OCI-LY1 (cell line): ENCODE data around the gene SLC22A15.
"Not testable (repeated sequence)": the region's sequence is repeated elsewhere in the genome, so short reads cannot be mapped to it uniquely, and the experiment has no call there.

ENCODE experiments used
- H2AFZ ChIP-seq: fragments of 200-600 bp; sonication (generic), shearing (Covaris generic); 2 replicates; pipeline ENCODE4 v1.6.0; 2014; ENCODE audit warnings: antibody characterized with exemption, mild to moderate bottlenecking, low read length
- H3F3A ChIP-seq: fragments of 200-600 bp; sonication (generic), shearing (Covaris generic); 2 replicates; pipeline ENCODE4 v1.6.0; 2014; ENCODE audit warnings: mild to moderate bottlenecking, antibody characterized with exemption, low read length, moderate library complexity; ENCODE audit not compliant: insufficient read depth
- H3K27ac ChIP-seq: fragments of 200-600 bp; sonication (generic); 2 replicates; pipeline ENCODE4 v1.5.1; 2014; ENCODE audit warnings: low read length, mixed run types, mild to moderate bottlenecking, low read depth; ENCODE audit not compliant: poor library complexity, severe bottlenecking
- H3K27me3 ChIP-seq: fragments of 200-600 bp; sonication (generic); 2 replicates; pipeline ENCODE4 v1.6.0; 2014; ENCODE audit warnings: antibody characterized with exemption, mild to moderate bottlenecking, low read length, moderate library complexity; ENCODE audit not compliant: insufficient read depth
- H3K36me3 ChIP-seq: fragments of 200-600 bp; sonication (generic); 2 replicates; pipeline ENCODE4 v1.6.1; 2014; ENCODE audit warnings: mild to moderate bottlenecking, antibody characterized with exemption, low read length, moderate library complexity, mixed read lengths; ENCODE audit not compliant: insufficient read depth
- H3K4me1 ChIP-seq: fragments of 200-600 bp; sonication (generic); 2 replicates; pipeline ENCODE4 v1.5.1; 2014; ENCODE audit warnings: mild to moderate bottlenecking, low read length, moderate library complexity; ENCODE audit not compliant: insufficient read depth, severe bottlenecking
- H3K4me2 ChIP-seq: fragments of 200-600 bp; sonication (generic), shearing (Covaris generic); 2 replicates; pipeline ENCODE4 v1.6.1; 2014; ENCODE audit warnings: low read length
- H3K4me3 ChIP-seq: fragments of 200-600 bp; sonication (generic); 2 replicates; pipeline ENCODE4 v1.5.1; 2014; ENCODE audit warnings: low read length, low read depth, mild to moderate bottlenecking, mixed read lengths; ENCODE audit not compliant: poor library complexity, severe bottlenecking
- H3K79me2 ChIP-seq: fragments of 200-600 bp; shearing (Covaris generic); 2 replicates; pipeline ENCODE4 v1.6.1; 2016; ENCODE audit warnings: mixed run types, low read length, mixed read lengths; ENCODE audit not compliant: insufficient read depth
- H3K9ac ChIP-seq: fragments of 200-600 bp; sonication (generic), shearing (Covaris generic); 2 replicates; pipeline ENCODE4 v1.6.1; 2014; ENCODE audit warnings: mild to moderate bottlenecking, low read length, mixed read lengths
- H3K9me2 ChIP-seq: fragments of 200-600 bp; sonication (generic), shearing (Covaris generic); 2 replicates; pipeline ENCODE4 v1.6.1; 2014; ENCODE audit warnings: low read depth, mild to moderate bottlenecking, low read length, mixed read lengths
- H3K9me3 ChIP-seq: fragments of 200-600 bp; shearing (Covaris generic); 2 replicates; pipeline ENCODE4 v1.6.1; 2014; ENCODE audit warnings: low read length, mixed read lengths
- H4K20me1 ChIP-seq: fragments of 200-600 bp; sonication (generic), shearing (Covaris generic); 2 replicates; pipeline ENCODE4 v1.6.0; 2016; ENCODE audit warnings: mild to moderate bottlenecking, low read length; ENCODE audit not compliant: insufficient read depth
- EZH2 ChIP-seq: fragments of 200-600 bp; sonication (generic), shearing (Covaris generic); IDR thresholded peaks from 2 replicates; pipeline ENCODE4 v1.8.0; 2017; ENCODE audit warnings: borderline replicate concordance, mixed run types, mild to moderate bottlenecking, antibody characterized with exemption, low read length, moderate library complexity, mixed read lengths
- TF ChIP-seq, protein P1 (sequence below): fragments of 200-600 bp; sonication (generic), shearing (Covaris generic); IDR thresholded peaks from 2 replicates; pipeline ENCODE4 v1.5.1; 2017; ENCODE audit warnings: mild to moderate bottlenecking, antibody characterized with exemption, low read length, moderate library complexity, mixed read lengths

The SLC22A15 gene

DNA sequence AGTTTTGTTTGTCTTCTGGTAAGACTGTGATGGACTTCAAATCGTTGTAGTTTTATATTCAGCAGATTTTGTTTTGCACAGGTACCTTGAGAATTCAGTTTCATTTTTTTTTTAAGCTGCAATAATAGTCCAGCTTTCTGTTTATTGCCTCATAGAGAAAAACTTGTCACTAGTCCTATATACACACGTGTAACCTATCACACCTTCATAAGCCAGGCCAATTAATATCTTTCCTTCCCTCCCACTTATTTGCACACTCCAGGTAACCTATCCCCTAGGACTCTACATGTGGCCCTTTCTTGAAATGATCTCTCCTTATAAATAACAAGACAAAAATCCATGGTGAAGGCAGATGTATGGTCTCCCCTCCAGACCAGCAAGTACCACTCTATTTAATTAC is 62.4 kb downstream of the SLC22A15 start:
- H3K27ac ChIP-seq = no peak overlapping the region
- H3K79me2 ChIP-seq = no peaks in the 10 kb centered on the region
- H3K4me2 ChIP-seq = no peak overlapping the region
- no peaks in the 10 kb centered on the region for H3K9me3 ChIP-seq
- H2AFZ ChIP-seq = no peak overlapping the region
- H3K4me1 ChIP-seq = no peaks in the 10 kb centered on the region
- no peaks in the 10 kb centered on the region for H3K36me3 ChIP-seq
- H3F3A ChIP-seq = no peaks in the 10 kb centered on the region
- no peaks in the 10 kb centered on the region for H3K27me3 ChIP-seq
- TF ChIP-seq EZH2 = no peak
- TF ChIP-seq, protein P1, sequence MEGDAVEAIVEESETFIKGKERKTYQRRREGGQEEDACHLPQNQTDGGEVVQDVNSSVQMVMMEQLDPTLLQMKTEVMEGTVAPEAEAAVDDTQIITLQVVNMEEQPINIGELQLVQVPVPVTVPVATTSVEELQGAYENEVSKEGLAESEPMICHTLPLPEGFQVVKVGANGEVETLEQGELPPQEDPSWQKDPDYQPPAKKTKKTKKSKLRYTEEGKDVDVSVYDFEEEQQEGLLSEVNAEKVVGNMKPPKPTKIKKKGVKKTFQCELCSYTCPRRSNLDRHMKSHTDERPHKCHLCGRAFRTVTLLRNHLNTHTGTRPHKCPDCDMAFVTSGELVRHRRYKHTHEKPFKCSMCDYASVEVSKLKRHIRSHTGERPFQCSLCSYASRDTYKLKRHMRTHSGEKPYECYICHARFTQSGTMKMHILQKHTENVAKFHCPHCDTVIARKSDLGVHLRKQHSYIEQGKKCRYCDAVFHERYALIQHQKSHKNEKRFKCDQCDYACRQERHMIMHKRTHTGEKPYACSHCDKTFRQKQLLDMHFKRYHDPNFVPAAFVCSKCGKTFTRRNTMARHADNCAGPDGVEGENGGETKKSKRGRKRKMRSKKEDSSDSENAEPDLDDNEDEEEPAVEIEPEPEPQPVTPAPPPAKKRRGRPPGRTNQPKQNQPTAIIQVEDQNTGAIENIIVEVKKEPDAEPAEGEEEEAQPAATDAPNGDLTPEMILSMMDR = no peak
- H3K9ac ChIP-seq = no peak overlapping the region
- no peak overlapping the region for H3K4me3 ChIP-seq
- no peaks in the 10 kb centered on the region for H4K20me1 ChIP-seq
- H3K9me2 ChIP-seq = no peaks in the 10 kb centered on the region

DNA sequence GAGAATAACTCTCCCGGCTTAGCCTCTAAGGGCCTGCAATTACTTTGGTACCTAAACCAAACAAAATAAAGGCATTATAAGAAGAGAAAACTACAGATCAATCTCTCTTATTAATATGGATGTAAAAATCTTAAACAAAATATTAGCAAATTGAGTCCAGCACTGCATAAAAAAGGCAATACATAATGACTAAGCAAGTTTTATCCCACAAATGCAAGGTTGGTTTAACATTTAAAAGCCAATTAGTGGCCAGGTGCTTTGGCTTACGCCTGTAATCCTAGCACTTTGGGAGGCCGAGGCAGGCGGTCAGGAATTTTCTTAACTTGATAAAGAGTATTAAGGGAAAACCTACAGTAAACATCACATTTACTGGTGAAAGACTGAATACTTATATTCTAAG is 67.8 kb downstream of the SLC22A15 start:
- TF ChIP-seq, protein P1 = no peak
- TF ChIP-seq EZH2 = no peak

DNA sequence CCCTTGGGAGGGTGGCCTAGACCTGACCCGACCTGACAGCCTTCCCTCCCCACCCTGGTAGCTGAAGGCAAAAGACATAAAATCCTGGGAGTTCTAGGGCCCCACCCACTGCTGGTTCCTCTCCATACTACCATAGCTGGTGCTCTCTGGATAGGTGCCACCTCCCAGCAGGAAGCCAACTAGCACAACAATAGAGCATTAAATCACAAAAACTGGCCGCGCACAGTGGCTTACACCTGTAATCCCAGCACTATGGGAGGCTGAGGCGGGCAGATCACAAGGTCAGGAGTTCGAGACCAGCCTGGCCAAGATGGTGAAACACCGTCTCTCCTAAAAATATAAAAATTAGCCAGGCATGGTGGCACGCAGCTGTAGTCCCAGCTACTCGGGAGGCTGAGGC is 70.6 kb downstream of the SLC22A15 start:
- H2AFZ ChIP-seq, H3K4me2 ChIP-seq, H3K9me2 ChIP-seq, H3K36me3 ChIP-seq, H3K27me3 ChIP-seq, H3F3A ChIP-seq, H3K27ac ChIP-seq, H3K4me1 ChIP-seq, H3K9me3 ChIP-seq, H3K79me2 ChIP-seq, H4K20me1 ChIP-seq, H3K4me3 ChIP-seq, H3K9ac ChIP-seq: not testable (repeated sequence)

More for the DNA sequence above, 67.8 kb downstream of the SLC22A15 start:
- H3K9me3 ChIP-seq = no peaks in the 10 kb centered on the region
- H3K27ac ChIP-seq = no peak overlapping the region
- H3K4me1 ChIP-seq = no peaks in the 10 kb centered on the region
- H3F3A ChIP-seq = no peaks in the 10 kb centered on the region
- H3K9ac ChIP-seq = no peak overlapping the region
- no peaks in the 10 kb centered on the region for H3K36me3 ChIP-seq
- H3K4me2 ChIP-seq = no peak overlapping the region
- no peak overlapping the region for H3K4me3 ChIP-seq
- no peak overlapping the region for H2AFZ ChIP-seq
- H3K9me2 ChIP-seq = no peaks in the 10 kb centered on the region
- H3K27me3 ChIP-seq = no peaks in the 10 kb centered on the region
- H3K79me2 ChIP-seq = no peaks in the 10 kb centered on the region
- H4K20me1 ChIP-seq = no peaks in the 10 kb centered on the region

DNA sequence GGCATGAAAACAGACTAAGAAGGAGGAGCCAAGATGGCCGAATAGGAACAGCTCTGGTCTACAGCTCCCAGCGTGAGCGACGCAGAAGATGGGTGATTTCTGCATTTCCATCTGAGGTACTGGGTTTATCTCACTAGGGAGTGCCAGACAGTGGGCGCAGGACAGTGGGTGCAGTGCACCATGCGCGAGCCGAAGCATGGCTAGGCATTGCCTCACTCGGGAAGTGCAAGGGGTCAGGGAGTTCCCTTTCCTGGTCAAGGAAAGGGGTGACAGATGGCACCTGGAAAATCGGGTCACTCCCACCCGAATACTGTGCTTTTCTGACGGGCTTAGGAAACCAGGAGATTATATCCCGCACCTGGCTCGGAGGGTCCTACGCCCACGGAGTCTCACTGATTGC is 75.6 kb downstream of the SLC22A15 start:
- H3K9me3 ChIP-seq, H3K79me2 ChIP-seq, H3K9me2 ChIP-seq, H3K27ac ChIP-seq, H4K20me1 ChIP-seq, H3F3A ChIP-seq, H3K4me3 ChIP-seq, H3K9ac ChIP-seq, H3K4me2 ChIP-seq, H3K36me3 ChIP-seq, H2AFZ ChIP-seq, H3K27me3 ChIP-seq, H3K4me1 ChIP-seq: not testable (repeated sequence)
